ENCODE measurements around the gene C1S.
"Not testable (repeated sequence)": the region's sequence is repeated elsewhere in the genome, so short reads cannot be mapped to it uniquely, and the experiment has no call there.

C1S gene

GRCh38 chr12:7034464-7034863, 26.1 kb upstream of the C1S start:
- no peak for TF ChIP-seq CTCF (IDR thresholded peaks at IDR 0.05; ENCODE audit: low read length, missing control alignments)
- no peak for DNase-seq (ENCODE audit: low read depth)
- no peak overlapping the region for H3K4me3 ChIP-seq (replicated peaks; ENCODE audit: low read depth, low read length)

- DNase-seq (ENCODE audit: low read depth) = no peak
- no peak for TF ChIP-seq CTCF (IDR thresholded peaks at IDR 0.05; ENCODE audit: low read length, missing control alignments)
- no peak overlapping the region for H3K4me3 ChIP-seq (replicated peaks; ENCODE audit: low read depth, low read length)
These were observed 25.1 kb upstream of the C1S start for GRCh38 chr12:7035463-7035862.

GRCh38 chr12:7037411-7037810, 23.1 kb upstream of the C1S start:
- DNase-seq (ENCODE audit: low read depth) = not testable (repeated sequence)

GRCh38 chr12:7038591-7038990, 21.9 kb upstream of the C1S start:
- no peak for TF ChIP-seq CTCF (IDR thresholded peaks at IDR 0.05; ENCODE audit: low read length, missing control alignments)
- DNase-seq (ENCODE audit: low read depth) = no peak
- no peak overlapping the region for H3K4me3 ChIP-seq (replicated peaks; ENCODE audit: low read depth, low read length)

More at GRCh38 chr12:7037411-7037810, 23.1 kb upstream of the C1S start:
- not testable (repeated sequence) for H3K4me3 ChIP-seq (replicated peaks; ENCODE audit: low read depth, low read length)

- TF ChIP-seq CTCF (IDR thresholded peaks at IDR 0.05; ENCODE audit: low read length, missing control alignments) = no peak
- H3K4me3 ChIP-seq (replicated peaks; ENCODE audit: low read depth, low read length) = no peak overlapping the region
- DNase-seq (ENCODE audit: low read depth) = no peak
These were observed 21.1 kb upstream of the C1S start for GRCh38 chr12:7039403-7039802.

- peak; percentile 70 for DNase-seq (ENCODE audit: low read depth)
- peak; percentile 56 for TF ChIP-seq CTCF (IDR thresholded peaks at IDR 0.05; ENCODE audit: low read length, missing control alignments)
- no peak overlapping the region for H3K4me3 ChIP-seq (replicated peaks; ENCODE audit: low read depth, low read length)
These were observed 17.7 kb upstream of the C1S start for GRCh38 chr12:7042842-7043241.

GRCh38 chr12:7045913-7046312, 14.6 kb upstream of the C1S start:
- no peak overlapping the region for H3K4me3 ChIP-seq (replicated peaks; ENCODE audit: low read depth, low read length)
- TF ChIP-seq CTCF (IDR thresholded peaks at IDR 0.05; ENCODE audit: low read length, missing control alignments) = no peak
- DNase-seq (ENCODE audit: low read depth) = no peak
